Mammary epithelial cell (primary cell): ENCODE measurements around the gene SCFD1.

Source experiments
- EZH2 ChIP-seq: IDR thresholded peaks from 2 replicates; pipeline ENCODE4 v1.6.1; 2012; ENCODE audit warnings: low read length, inconsistent platforms, borderline replicate concordance
- TF ChIP-seq, protein P1 (sequence below), 2 donors: IDR thresholded peaks in 1 of 2; conservative IDR thresholded peaks in 1 of 2; 2 replicates each; pipeline ENCODE4 v1.5.1; 2011 to 2012; ENCODE audit warnings: inconsistent platforms in 2 of 2, low read length in 2 of 2, mild to moderate bottlenecking in 2 of 2, control low read depth in 1 of 2, low read depth in 1 of 2; ENCODE audit not compliant: insufficient read depth in 1 of 2; ENCODE audit errors: extremely low read depth in 1 of 2

DNA sequence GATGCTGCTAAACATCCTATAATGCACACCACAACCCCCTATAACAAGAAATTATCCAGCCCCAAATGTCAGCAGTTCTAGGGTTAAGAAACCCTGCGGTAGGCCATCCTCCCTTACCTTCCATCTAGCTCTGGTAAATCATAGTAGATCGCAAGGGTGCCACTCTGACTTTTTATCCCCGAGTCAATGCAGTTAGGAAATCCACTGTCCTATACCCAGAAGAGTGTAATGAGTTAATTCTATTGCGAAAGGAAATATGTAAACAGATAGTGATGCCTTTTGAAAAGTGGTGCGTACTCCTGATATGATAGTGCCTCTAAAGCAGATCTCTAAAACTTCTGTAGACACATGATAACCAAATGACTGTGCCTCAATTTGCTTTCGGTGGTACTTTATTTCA lies 29.8 kb downstream of the SCFD1 start:
- TF ChIP-seq, protein P1, sequence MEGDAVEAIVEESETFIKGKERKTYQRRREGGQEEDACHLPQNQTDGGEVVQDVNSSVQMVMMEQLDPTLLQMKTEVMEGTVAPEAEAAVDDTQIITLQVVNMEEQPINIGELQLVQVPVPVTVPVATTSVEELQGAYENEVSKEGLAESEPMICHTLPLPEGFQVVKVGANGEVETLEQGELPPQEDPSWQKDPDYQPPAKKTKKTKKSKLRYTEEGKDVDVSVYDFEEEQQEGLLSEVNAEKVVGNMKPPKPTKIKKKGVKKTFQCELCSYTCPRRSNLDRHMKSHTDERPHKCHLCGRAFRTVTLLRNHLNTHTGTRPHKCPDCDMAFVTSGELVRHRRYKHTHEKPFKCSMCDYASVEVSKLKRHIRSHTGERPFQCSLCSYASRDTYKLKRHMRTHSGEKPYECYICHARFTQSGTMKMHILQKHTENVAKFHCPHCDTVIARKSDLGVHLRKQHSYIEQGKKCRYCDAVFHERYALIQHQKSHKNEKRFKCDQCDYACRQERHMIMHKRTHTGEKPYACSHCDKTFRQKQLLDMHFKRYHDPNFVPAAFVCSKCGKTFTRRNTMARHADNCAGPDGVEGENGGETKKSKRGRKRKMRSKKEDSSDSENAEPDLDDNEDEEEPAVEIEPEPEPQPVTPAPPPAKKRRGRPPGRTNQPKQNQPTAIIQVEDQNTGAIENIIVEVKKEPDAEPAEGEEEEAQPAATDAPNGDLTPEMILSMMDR (conservative IDR thresholded peaks at IDR 0.05 in 1 of 2, IDR thresholded peaks at IDR 0.05 in 1 of 2; ENCODE audit: extremely low read depth in 1 of 2, insufficient read depth in 1 of 2, low read depth in 1 of 2, low read length in 2 of 2) = no peak
- TF ChIP-seq EZH2 = no peak
